AML-193 (cell line): Measurements from ENCODE around the gene NR2C2AP.
A peak's percentile ranks its signal among the peaks of the same experiment; 100 is the strongest.
"Not testable (repeated sequence)": the region's sequence is repeated elsewhere in the genome, so short reads cannot be mapped to it uniquely, and the experiment has no call there.

Experiments
- DNase-seq, 2 experiments: peaks; one replicate each; lab custom pipeline; 2025; lab: John Stamatoyannopoulos, UW

Gene NR2C2AP, protein sequence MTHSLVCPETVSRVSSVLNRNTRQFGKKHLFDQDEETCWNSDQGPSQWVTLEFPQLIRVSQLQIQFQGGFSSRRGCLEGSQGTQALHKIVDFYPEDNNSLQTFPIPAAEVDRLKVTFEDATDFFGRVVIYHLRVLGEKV

DNA sequence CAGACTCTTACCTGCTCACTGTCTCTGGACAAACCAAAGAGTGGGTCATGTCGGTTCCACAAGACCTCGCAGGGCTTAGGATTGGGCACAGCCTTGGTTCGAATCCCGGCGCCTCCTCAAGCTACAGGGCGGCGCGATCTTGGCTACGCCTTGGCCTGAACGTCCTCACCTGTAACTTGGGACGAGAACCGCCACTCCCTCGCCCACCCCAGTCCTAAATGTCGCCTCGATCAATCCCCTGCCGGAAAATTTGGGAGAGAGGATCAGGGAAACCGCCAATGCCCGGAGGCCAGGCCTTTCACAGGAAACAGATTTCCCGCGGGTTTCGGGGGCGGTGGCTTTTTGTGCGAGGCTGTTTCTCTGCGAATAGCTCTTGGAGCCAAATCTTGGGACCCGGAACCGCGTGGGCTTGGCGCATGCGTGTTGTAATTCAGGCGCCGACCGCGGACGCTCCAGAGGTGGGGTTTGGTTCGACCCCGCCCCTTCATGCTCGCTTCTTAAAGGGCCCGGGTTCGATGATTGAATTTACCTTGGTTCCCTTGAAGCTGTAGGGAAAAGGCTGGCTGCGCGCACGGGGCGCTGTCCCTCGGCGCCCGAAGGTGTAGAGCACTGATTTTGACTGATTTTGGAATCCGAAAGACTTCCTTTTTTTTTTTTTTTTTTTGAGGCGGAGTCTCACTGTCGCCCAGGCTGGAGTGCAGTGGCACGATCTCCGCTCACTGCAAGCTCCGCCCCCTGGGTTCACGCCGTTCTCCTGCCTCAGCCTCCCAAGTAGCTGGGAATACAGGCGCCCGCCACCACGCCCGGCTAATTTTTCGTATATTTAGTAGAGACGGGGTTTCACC is at the start of gene NR2C2AP:
TSS of gene NR2C2AP (minus strand) at position 403 of the 845 bp plus-strand sequence. CDS start at position 49, 354 bp downstream.
- DNase-seq: peak; percentile 86 to 91

DNA sequence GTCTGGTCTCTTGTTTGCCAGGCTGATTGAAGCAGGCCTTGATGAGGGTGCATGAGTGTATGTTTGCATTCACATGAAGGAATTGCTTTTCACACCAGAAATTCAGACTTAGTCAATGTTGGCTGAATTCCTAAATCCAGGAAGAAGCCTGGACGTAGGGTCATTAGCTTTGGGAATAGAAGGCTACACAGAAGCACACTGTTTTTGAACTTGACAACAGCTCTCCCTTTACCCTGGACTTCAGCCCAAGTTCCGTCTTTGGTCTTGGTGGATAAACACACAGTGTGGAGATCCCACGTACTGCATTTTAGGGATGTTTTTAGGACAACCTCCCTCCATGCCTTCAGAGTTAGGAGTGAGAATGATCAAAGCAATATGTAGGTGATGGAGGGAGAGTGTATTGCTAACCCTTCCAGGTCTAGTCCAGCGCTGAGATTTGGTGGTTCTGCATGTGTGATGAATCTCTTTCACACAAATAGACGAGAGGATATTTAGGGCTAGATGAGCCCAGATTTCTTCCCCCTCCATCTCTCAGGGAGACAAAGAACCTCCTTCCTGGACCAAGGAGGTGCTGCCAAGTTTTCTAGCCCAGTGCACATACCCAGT is 47.1 kb upstream of the NR2C2AP start:
- no peak for DNase-seq

DNA sequence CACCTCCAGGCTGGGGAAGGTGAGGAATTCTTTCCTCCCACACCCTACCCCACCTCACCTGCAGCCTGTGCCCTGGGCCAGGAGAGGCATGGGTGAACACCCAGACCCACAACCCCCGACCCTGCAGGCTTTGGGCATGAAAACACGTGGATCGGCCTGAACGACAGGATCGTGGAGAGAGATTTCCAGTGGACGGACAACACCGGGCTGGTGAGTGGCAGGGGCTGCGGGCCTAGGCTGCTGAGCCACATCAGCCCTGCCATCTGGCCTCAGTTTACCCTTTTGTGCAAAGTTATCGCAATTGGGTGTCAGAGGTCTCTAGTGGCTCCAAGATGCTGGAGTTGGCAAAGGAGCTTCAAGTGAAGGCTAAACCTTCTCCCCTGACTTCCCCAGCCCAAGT is 37.3 kb upstream of the NR2C2AP start:
- DNase-seq: no peak

DNA sequence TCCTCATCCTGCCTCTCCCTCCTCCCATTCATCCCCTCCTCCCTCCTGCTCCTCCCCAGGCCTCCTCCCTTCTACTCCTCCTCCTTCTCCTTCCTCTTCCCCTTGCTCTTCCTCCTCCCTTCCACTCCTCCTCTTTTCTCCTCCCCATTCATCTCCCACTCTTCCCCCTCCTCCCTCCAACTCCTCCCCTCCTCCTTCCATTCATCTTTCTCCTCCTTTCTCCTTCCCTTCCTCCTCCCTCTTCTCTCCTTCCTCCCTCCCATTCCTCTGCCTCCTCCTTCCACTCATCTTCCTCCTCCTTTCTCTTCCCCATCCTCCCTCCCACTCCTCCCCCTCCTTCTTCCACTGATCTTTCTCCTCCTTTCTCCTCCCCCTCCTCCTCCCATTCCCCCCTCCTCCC is 36.5 kb upstream of the NR2C2AP start:
- DNase-seq: no peak

DNA sequence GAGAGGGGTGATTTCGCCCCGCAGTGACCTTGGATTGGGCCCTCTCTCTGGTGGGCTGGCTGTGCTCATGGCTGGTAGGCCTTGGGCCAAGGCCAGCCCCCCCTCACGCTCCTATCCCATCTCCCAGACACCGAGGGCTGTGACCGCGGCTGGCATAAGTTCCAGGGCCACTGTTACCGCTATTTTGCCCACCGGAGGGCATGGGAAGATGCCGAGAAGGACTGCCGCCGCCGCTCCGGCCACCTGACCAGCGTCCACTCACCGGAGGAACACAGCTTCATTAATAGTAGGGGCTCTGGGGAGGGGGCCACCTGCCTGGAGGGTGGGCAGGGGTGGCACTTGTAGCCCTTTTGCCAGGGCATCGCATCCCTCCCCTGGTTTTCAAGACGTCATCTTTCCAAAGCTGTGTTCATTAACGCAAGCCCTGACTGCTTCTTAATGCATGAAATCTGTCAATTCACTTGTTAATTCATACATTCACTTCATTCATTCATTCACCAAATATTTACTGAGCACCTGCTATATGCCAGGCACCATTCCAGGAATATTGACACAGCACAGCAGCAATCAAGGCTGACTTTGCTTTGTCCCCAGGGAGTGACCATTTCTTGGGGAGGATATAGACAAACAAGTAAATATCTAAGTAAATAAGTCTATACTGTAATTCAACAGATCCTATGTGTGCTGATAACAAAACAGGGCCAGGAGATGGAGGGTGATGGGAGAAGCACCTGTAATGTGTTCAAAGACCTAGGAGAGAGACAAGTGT is 35.1 kb upstream of the NR2C2AP start:
- DNase-seq: no peak

DNA sequence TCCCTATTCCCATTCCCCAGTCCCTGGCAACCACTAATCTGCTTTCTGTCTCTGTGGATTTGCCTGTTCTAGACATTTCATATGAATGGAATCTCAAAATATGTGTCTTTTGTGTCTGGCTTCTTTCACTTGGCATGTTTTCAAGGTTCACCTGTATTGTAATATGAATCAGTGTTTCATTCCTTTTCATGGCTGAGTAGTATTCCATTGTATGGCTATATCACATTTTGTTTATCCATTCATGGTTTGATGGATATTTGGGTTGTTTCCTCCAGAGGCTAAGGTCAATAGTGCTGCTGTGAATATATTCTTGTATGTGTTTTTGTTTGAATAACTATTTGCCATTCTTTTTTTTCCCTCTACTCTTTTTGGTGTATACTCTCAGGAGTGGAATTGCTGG is 33.0 kb upstream of the NR2C2AP start:
- no peak for DNase-seq

DNA sequence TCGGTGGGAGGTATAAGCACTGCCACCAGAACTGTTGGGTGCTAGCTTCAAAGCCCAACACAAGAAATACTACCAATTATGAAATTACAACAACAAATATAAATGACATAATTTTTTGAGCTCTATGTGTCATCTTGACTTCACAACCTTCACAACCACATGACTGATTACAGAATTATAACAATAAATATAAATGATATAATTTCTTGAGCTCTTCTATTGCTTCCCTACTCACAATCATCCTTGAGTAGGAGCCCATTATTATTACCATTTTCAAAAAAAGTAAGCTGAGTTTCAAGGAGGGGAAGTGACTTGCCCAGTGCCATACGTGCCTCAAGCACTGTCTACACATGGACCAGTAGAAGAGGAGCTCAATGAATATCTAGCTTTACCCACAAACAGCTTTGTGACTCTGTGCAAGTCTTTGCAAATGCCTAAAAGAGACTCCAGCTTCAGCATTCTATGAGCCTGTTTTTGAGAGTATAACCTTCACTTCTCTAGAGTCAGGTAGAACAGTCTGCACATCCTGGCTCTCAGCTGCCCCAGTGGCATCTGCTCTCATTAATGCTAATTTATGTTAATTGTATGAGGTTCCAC is 31.1 kb upstream of the NR2C2AP start:
- no peak for DNase-seq

DNA sequence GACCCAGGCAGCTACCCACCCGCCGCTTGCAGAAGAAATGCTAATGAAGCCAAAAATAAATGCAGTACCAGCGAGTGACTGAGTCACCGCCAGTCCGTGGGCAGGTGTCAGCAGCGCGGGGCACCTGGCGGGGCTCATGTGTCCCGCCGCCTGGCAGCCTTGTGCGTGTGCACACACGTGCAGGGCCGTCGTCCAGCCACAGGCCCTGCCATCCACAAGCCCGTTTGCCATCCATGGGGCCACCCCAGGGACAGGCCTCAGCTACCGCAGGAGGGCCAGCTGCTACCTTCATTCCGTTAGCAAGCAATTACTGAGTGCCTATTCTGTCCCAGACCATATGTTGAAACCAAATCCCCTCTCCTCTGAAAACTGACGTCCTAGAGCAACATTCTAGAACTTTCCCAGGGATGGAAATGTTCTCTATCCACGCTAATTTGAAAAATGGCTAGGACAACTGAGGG is 29.1 kb upstream of the NR2C2AP start:
- no peak for DNase-seq

DNA sequence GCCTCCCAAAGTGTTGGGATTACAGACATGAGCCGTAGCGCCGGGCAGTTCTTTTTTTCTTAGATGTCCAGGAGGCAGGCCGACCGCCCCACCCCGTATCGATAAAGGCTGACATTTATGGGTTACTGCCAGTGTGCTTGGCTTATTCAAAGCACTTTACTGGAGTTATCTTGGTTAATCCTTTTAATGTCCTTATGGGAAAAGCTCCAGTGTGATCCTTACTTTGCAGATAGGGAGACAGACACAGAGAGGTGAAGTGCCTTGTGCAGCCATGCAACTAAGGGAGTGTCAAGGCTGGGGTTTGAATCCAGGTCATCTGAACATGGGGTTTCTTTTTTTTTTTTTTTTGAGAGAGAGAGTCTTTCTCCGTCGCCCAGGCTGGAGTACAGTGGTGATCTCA is 27.8 kb upstream of the NR2C2AP start:
- no peak for DNase-seq

DNA sequence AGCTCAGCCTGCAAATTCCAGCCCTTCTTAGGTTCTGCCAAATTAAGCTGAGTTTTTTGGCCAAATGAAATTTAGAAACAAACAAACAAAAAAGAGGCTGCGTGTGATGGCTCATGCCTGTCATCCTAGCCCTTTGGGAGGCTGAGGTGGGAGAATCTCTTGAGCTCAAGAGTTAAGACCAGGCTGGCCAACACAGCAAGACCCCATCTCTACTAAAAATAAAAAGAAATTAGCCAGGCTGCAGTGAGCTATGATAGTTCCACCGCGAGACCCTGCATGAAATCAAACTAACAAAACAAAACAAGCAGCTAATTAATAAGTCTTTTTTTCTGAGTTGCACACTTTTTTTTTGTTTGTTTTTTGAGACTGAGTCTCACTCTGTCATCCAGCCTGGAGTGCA is 26.5 kb upstream of the NR2C2AP start:
- no peak for DNase-seq

DNA sequence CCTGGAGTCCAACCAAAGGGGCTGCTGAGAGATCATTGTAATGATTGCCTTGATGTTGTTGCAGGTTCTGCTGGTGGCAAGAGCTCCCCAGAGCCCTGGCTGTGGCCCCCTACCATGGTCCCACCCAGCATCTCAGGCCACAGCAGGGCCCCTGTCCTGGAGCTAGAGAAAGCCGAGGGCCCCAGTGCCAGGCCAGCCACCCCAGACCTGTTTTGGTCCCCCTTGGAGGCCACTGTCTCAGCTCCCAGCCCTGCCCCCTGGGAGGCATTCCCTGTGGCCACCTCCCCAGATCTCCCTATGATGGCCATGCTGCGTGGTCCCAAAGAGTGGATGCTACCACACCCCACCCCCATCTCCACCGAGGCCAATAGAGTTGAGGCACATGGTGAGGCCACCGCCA is 24.0 kb upstream of the NR2C2AP start:
- no peak for DNase-seq

DNA sequence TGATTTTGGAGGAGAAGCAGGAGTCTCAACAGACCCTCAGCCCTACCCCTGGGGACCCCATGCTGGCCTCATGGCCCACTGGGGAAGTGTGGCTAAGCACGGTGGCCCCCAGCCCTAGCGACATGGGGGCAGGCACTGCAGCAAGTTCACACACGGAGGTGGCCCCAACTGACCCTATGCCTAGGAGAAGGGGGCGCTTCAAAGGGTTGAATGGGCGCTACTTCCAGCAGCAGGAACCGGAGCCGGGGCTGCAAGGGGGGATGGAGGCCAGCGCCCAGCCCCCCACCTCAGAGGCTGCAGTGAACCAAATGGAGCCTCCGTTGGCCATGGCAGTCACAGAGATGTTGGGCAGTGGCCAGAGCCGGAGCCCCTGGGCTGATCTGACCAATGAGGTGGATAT is 23.4 kb upstream of the NR2C2AP start:
- DNase-seq: no peak

DNA sequence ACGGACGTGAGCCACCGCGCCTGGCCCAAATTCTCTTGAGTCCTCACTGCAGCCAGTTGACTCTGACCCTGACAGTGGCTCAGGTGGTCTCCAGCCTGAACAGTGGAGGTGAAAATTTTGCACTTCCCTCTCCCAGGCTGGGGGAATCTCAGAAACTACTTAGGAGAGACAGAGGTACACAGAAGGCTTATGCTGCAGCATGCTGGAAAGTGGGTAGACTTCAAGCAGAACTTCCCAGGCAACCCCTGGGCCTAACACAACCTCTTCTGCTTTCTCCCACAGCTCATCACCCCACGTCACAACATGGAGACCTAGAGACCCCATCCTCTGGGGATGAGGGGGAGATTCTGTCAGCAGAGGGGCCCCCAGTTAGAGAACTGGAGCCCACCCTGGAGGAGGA is 23.0 kb upstream of the NR2C2AP start:
- DNase-seq: no peak

DNA sequence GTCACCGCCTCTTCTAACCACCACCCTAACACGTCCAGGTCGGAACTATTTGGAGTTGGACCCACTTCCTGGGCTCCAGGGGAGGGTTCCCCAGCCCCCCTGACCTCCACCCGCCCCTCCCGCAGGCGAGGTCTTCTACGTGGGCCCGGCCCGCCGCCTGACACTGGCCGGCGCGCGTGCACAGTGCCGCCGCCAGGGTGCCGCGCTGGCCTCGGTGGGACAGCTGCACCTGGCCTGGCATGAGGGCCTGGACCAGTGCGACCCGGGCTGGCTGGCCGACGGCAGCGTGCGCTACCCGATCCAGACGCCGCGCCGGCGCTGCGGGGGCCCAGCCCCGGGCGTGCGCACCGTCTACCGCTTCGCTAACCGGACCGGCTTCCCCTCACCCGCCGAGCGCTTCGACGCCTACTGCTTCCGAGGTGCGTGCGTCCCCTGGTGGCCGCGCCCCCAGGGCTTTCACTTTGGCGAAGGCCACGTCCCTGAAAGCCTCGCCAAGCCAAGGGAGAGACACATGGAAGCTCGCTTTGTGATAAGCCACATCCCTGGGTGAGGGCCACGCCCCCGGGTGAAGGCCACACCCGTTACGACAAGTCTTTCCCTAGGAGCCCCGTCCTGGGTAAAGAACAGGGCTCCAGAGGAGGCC is 21.8 kb upstream of the NR2C2AP start:
- DNase-seq: peak; percentile 40 to 54

DNA sequence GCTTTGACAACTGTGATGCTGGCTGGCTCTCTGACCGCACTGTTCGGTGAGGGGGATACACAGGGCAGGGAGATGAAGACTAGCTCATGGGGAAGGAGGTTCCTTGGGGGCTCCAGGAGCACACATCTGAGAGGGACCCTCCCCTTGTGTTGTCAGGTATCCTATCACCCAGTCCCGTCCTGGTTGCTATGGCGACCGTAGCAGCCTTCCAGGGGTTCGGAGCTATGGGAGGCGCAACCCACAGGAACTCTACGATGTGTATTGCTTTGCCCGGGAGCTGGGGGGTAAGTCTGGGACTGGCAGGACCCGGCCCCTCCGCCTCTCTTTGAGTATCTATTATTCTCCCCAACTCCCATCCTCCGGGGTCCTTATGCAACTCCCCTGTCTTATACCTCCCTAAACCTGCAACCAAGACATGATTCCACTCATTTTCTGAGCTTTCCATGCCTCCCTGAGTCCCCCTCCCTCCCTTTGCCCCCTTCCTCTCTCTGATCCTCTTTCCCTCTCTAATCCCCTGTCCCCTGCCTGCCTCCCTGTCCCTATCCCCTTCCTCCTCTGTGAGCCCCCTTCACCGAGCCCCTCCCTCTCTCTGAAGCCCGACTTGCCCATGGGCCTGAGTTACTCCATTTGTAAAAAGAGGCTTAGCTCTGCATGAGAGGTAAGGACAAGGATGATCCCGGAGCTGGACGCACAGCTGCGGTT is 21.1 kb upstream of the NR2C2AP start:
- DNase-seq: no peak

DNA sequence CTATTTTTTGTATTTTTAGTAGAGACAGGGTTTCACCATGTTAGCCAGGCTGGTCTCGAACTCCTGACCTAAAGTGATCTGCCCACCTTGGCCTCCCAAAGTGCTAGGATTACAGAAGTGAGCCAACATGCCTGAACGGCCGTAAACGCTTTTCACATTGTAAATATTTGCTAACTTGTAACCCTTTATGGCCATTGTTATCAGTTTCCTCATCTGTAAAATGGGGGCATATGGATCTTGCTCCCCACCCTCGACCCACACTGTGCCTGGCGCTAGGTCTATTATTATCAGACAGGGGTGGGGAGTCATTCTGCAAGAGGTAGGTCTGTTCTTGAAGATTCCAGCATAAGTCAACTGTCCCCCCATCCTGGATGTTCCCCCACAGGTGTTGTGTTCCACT is 20.4 kb upstream of the NR2C2AP start:
- no peak for DNase-seq

DNA sequence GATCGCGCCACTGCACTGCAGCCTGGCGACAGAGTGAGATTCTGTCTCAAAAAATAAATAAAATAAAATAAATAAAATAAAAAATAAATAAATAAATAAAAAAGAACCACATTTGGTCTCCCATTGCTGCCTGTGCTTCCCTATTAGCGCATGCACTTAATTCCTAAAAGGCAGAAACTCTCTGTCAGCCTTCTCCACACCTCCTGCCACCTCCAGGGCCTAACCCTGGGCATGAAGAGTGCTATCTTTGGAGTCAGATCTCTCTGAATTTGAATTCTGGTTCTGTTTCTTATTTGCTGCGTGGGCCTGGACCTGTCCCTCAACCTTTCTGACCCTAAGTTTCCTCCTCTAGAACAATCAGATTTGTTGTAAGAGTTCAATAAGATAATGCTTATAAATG is 19.8 kb upstream of the NR2C2AP start:
- DNase-seq: no peak

DNA sequence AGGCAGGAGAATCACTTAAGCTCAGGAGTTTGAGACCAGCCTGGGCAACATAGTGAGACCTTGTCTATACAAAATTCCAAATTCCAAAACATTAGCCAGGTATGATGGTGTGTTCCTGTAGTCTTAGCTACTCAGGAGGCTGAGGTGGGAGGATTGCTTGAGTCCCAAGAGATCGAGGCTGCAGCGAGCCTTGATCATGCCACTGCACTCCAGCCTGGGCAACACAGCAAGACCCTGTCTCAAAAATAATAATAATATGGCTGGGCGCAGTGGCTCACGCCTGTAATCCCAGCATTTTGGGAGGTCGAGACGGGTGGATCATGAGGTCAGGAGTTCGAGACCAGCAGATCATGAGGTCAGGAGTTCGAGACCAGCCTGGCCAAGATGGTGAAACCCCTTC is 17.8 kb upstream of the NR2C2AP start:
- not testable (repeated sequence) for DNase-seq

DNA sequence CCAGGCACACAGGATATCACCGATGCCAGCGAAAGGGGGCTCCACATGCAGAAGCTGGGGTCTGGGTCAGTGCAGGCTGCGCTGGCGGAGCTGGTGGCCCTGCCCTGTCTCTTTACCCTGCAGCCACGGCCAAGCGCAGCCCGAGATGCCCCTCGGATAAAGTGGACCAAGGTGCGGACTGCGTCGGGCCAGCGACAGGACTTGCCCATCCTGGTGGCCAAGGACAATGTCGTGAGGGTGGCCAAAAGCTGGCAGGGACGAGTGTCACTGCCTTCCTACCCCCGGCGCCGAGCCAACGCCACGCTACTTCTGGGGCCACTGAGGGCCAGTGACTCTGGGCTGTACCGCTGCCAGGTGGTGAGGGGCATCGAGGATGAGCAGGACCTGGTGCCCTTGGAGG is 15.7 kb upstream of the NR2C2AP start:
- DNase-seq: no peak

DNA sequence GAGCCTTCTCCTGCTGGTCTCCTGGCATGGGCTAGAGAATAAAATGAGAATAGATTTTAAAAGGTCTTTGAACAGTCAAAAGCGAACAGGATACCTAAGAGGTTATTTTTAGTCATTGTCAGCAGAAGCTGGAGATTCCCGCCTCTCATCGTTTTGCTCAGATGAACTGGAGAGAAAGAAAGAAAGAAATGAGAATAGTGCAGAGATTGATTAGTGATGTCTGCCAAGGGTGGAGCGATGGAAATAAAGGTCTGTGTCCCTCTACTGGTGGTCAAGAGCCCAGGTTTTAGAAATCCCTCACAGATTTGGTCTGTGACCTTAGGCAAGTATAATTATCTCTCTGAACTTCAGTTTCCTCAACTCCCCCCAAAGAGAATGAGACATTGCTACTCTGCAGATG is 13.9 kb upstream of the NR2C2AP start:
- DNase-seq: no peak

DNA sequence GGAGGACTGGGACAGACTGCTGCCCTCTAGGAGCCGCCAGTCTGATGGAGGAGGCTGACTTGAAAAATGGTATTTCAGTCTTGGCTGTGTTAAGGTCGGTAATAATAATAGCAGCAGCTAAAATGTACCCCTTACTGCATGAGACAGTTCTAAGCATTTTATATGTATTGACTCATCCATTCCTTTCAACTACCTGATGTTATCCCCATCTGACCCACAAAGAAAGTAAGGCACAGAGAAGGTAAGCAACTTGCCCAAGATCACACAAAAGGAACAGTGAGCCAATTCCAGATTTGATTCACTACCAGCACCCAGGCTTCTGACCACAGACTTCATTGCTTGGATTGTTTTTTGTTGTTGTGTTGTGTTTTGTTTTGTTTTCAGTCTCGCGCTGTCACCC is 12.6 kb upstream of the NR2C2AP start:
- DNase-seq: no peak
